ENCODE measurements around the gene PLA2G4E. TPM values are rescaled to one million over a fixed set of nuclear protein-coding genes. Genes with fewer than 3 reads are reported as not detected.

Gene PLA2G4E
- total and polyA plus RNA-seq, 2 experiments from 2014 or later, result not detected

DNA sequence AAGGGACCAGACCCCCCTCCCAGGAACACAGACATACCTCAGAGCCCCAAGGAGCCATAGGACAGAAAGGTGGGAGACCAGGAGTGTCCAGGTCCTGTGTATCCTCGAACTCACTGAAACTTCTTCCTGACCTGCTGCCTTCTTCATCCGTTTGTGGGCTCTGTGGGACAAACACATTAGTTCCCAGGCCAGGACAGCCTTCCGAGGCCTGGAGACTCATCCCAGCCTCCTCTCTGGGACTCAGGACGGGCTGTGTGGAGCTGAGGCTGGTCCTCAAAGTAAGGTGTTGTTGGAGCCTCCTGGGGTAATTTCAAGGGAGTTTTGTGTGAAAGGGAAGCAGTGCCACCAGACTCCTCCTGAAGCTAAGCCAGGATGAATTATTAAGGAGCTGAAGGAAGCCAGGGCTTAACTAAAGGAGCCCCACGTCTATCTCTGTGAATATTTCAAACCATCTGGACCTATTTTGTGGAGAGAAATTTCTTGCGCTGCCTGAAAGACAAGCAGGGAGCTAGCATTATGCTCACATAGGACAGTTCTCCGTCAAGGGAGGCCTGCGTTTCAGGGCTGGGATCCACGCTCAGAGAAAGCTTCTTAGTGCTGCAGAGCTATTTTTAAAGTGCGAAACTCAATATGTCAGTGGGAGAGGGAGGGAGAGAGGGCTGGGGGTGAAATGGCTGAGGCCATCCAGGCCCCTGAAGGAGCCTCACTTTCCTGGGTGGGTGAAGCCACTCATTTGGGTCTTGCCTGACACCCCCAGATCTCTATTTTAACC, 29.8 kb upstream of the PLA2G4E start:
- DNase-seq (ENCODE audit: low spot score) (no peak), ATAC-seq (no peak)
- no peaks in the 10 kb centered on the region for H3K36me3 ChIP-seq (ENCODE audit: insufficient read depth)
- H3F3A ChIP-seq (replicated peaks; ENCODE audit: low read depth), result no peaks in the 10 kb centered on the region
- H3K4me1 Mint-ChIP-seq, result peaks cover 18% of the 10 kb centered on the region
- no peak overlapping the region for H3K27ac ChIP-seq (ENCODE audit: low read depth)
- no peak overlapping the region for H3K4me2 ChIP-seq
- no peaks in the 10 kb centered on the region; the same call in 1 of the 2 replicates for H4K20me1 ChIP-seq (replicated peaks; ENCODE audit: insufficient read depth)
- H3K4me3 Mint-ChIP-seq, result no peak overlapping the region
- H3K4me3 ChIP-seq, result no peak overlapping the region
- no peak overlapping the region for H3K27ac Mint-ChIP-seq
- H3K27me3 Mint-ChIP-seq (ENCODE audit: insufficient read depth, low read depth, poor library complexity), result peaks cover under 1% of the 10 kb centered on the region
- H3K27me3 ChIP-seq (ENCODE audit: insufficient read depth), result no peaks in the 10 kb centered on the region
- H3K4me1 ChIP-seq (ENCODE audit: insufficient read depth), result no peaks in the 10 kb centered on the region
- no peak for TF ChIP-seq JUNB (IDR thresholded peaks at IDR 0.05; ENCODE audit: unreplicated experiment)
- no peak for TF ChIP-seq NANOG (IDR thresholded peaks at IDR 0.05; ENCODE audit: borderline replicate concordance)
- no peak for TF ChIP-seq REST (IDR thresholded peaks at IDR 0.05; ENCODE audit: unreplicated experiment)
- TF ChIP-seq ZNF114 (CRISPR knock-in tag; IDR thresholded peaks at IDR 0.05), result no peak
- TF ChIP-seq CTCF (conservative IDR thresholded peaks at IDR 0.05; ENCODE audit: low read depth in 2 of 2), result no peak
- TF ChIP-seq STAT1 (IDR thresholded peaks at IDR 0.05; ENCODE audit: unreplicated experiment), result no peak
- no peak for TF ChIP-seq ZNF331 (CRISPR knock-in tag; IDR thresholded peaks at IDR 0.05; ENCODE audit: low read depth)
- no peak for TF ChIP-seq POLR2AphosphoS5 (IDR thresholded peaks at IDR 0.05; ENCODE audit: low read depth)
- no peak for TF ChIP-seq EZH2phosphoT487 (IDR thresholded peaks at IDR 0.05; ENCODE audit: unreplicated experiment)
- H3K36me3 Mint-ChIP-seq (ENCODE audit: low read depth), result no peaks in the 10 kb centered on the region
- H2AFZ ChIP-seq, result peak overlapping the region; percentile 32
- H3K79me2 ChIP-seq (replicated peaks; ENCODE audit: insufficient read depth), result no peaks in the 10 kb centered on the region
- no peaks in the 10 kb centered on the region for H3K9me3 Mint-ChIP-seq
- no peaks in the 10 kb centered on the region for H3K9me2 ChIP-seq (ENCODE audit: insufficient read depth)

- H3K9me2 ChIP-seq (ENCODE audit: insufficient read depth), result no peaks in the 10 kb centered on the region
- no peaks in the 10 kb centered on the region for H3F3A ChIP-seq (replicated peaks; ENCODE audit: low read depth)
- Mint-ChIP-seq H3K27ac (no peak overlapping the region), H3K4me3 (no peak overlapping the region), H3K27me3 (ENCODE audit: insufficient read depth, low read depth, poor library complexity) (peaks cover 7% of the 10 kb centered on the region), H3K4me1 (peaks cover 16% of the 10 kb centered on the region), H3K36me3 (ENCODE audit: low read depth) (no peaks in the 10 kb centered on the region), H3K9me3 (no peaks in the 10 kb centered on the region)
- H3K27me3 ChIP-seq (ENCODE audit: insufficient read depth), result no peaks in the 10 kb centered on the region
- H3K27ac ChIP-seq (ENCODE audit: low read depth), result no peak overlapping the region
- H4K20me1 ChIP-seq (replicated peaks; ENCODE audit: insufficient read depth), result no peaks in the 10 kb centered on the region; the same call in 1 of the 2 replicates
- H3K36me3 ChIP-seq (ENCODE audit: insufficient read depth), result no peaks in the 10 kb centered on the region
- no peak overlapping the region for H3K4me3 ChIP-seq
- peak overlapping the region; percentile 52 for H3K4me2 ChIP-seq
- no peaks in the 10 kb centered on the region for H3K4me1 ChIP-seq (ENCODE audit: insufficient read depth)
- DNase-seq (ENCODE audit: low spot score) (peak; percentile 28), ATAC-seq (peak; percentile 72)
- H2AFZ ChIP-seq, result peak overlapping the region; percentile 56
- H3K79me2 ChIP-seq (replicated peaks; ENCODE audit: insufficient read depth), result no peaks in the 10 kb centered on the region
- no peak for TF ChIP-seq JUNB (IDR thresholded peaks at IDR 0.05; ENCODE audit: unreplicated experiment)
- TF ChIP-seq, protein P1, sequence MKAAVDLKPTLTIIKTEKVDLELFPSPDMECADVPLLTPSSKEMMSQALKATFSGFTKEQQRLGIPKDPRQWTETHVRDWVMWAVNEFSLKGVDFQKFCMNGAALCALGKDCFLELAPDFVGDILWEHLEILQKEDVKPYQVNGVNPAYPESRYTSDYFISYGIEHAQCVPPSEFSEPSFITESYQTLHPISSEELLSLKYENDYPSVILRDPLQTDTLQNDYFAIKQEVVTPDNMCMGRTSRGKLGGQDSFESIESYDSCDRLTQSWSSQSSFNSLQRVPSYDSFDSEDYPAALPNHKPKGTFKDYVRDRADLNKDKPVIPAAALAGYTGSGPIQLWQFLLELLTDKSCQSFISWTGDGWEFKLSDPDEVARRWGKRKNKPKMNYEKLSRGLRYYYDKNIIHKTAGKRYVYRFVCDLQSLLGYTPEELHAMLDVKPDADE (IDR thresholded peaks at IDR 0.05), result no peak
- TF ChIP-seq POLR2AphosphoS5 (IDR thresholded peaks at IDR 0.05; ENCODE audit: low read depth), result no peak
- TF ChIP-seq EZH2phosphoT487 (IDR thresholded peaks at IDR 0.05; ENCODE audit: unreplicated experiment), result no peak
Measured at GRCh38 chr15:42048821-42049200, 28.0 kb upstream of the PLA2G4E start.
